Raji (cell line): ENCODE measurements around the gene CD37.

Experiments used
- POLR2A ChIP-seq: IDR thresholded peaks from 2 replicates; pipeline ENCODE4 v1.6.1; 2011; ENCODE audit warnings: low read depth, low read length, control low read depth; ENCODE audit not compliant: insufficient read depth

Gene CD37

DNA sequence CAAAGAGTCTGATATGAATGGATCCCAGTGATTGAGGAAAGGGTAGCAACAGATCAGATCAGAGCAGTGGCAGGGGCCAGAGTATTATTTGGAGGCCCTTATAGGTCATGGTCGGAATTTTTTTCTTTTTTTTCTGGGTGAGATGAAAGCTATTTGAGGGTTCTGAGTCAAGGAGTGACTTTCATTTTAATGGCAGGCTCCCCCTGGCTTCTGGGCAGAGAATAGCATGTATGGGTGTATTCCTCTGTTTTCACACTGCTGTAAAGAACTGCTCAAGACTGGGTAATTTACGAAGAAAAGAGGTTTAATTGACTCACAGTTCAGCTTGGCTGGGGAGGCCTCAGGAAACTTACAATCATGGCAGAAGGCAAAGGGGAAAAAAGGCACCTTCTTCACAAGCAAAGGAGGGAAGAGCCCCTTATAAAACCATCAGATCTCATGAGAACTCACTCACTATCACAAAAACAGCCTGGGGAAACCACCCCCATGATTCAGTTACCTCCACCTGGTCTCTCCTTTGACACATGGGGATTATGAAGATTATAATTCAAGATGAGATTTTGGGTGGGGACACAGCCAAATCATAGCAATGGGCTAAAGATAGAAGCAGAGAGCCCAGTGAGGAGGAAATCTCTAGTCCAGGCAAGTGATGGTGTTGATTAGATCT lies 7.2 kb upstream of the CD37 start:
- TF ChIP-seq POLR2A = peak; percentile 31; the same call in 1 of the 2 replicates

GRCh38 chr19:49328741-49329140 lies 6.5 kb upstream of the CD37 start:
- no peak for TF ChIP-seq POLR2A

- TF ChIP-seq POLR2A = peak; percentile 59
Measured at GRCh38 chr19:49331616-49332055, 3.6 kb upstream of the CD37 start.

GRCh38 chr19:49333418-49333805 lies 1.8 kb upstream of the CD37 start:
- no peak for TF ChIP-seq POLR2A

- peak; percentile 92 for TF ChIP-seq POLR2A
Measured at GRCh38 chr19:49333811-49334288, 1.4 kb upstream of the CD37 start.

GRCh38 chr19:49335784-49336481 lies 727 bp downstream of the CD37 start:
- no peak for TF ChIP-seq POLR2A

DNA sequence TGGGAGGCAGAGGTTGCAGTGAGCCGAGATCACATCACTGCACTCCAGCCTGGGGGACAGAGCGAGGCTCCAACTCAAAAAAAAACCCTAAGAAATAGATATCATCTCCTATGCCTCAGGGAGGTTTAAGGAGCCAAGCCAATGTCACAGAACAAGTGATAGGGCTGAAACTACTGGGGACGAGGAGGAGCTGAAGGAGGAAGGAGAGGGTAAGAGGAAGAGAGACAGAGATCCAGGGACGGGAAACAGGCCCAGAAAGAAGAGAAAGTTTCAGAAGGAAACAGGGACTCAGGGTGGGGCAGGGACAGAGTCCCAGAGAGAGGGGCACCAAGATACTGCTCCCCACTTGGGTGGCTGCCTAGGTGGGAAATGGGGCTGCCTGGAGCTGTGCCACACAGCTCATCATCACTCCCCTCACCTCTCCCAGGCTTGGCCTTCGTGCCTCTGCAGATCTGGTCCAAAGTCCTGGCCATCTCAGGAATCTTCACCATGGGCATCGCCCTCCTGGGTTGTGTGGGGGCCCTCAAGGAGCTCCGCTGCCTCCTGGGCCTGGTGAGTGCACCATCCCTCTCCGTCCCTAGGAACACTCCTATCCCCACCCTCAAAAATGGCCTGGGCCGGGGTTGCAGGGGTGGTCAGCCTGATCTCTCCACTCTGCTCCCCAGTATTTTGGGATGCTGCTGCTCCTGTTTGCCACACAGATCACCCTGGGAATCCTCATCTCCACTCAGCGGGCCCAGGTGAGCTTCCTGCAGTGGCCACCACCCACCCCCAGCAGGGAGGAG lies 1.5 kb downstream of the CD37 start:
- no peak for TF ChIP-seq POLR2A

- 0 out of 2 replicates have a peak, but pooled peaks have one; percentile 20 for TF ChIP-seq POLR2A
Measured at GRCh38 chr19:49337267-49338022, 2.2 kb downstream of the CD37 start.

GRCh38 chr19:49338023-49338677 lies 2.9 kb downstream of the CD37 start:
- no peak for TF ChIP-seq POLR2A

GRCh38 chr19:49338691-49339300 lies 3.6 kb downstream of the CD37 start:
- TF ChIP-seq POLR2A = no peak

DNA sequence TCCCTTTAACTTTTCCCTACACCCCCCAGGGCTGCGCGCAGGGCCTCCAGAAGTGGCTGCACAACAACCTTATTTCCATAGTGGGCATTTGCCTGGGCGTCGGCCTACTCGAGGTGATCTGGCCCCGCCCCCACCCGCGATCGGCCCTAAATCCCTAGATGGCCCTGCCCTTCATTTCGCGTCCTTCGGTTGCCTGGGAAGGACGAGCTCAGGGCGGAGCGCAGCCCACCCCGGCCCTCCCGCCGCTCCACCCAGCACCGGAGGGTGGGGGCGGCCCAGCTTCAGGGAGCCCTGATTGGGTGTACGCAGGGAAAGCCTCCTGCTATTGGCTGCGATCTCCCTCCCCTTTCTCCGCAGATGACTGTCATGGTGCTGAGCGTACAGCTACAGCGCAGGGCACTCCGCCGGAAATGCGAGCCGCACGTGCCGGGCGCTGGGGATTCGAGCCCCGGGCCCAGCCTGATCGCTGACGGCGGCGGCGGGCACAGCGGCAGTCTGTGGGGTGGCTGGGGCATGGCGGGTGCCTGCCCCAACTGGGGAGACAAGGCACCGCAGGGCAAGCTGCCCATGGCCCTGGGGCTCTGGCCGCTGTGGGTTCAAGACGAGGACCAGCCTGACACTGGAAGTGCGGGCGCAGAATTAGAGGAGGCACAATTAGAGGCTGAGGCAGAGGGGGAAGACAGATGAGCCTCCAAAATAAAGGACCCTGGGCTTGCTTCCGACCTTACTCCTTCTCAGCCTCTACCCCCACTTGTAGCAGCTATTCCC lies 4.3 kb downstream of the CD37 start:
- no peak for TF ChIP-seq POLR2A

DNA sequence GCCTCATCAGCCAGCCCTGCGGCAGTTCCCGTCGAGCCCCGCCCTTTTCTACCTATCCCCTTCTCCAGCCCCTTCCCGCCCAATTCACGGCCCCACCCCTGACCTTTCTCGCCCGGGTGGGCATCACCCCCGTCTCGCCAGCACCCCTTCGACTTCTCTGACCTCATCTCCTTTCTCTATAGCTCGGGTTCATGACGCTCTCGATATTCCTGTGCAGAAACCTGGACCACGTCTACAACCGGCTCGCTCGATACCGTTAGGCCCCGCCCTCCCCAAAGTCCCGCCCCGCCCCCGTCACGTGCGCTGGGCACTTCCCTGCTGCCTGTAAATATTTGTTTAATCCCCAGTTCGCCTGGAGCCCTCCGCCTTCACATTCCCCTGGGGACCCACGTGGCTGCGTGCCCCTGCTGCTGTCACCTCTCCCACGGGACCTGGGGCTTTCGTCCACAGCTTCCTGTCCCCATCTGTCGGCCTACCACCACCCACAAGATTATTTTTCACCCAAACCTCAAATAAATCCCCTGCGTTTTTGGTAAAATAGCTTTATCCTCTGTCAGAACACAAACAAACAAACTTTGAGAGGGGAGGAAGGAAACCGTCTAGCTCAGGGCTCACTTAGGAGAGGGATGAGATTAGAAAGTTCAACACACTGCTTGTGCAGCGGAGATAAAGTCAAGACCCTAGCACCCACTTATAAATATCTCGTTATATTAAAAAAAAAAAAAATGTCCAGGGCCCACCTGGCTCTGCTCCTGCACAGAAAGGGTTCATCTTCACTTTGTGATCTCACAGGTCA lies 5.1 kb downstream of the CD37 start:
- TF ChIP-seq POLR2A = peak; percentile 57
